ENCODE measurements around the gene XG. TPM values are rescaled to one million over a fixed set of nuclear protein-coding genes. Genes with fewer than 3 reads are reported as not detected.
"Not testable (repeated sequence)": the region's sequence is repeated elsewhere in the genome, so short reads cannot be mapped to it uniquely, and the experiment has no call there.

Gene XG
- total RNA-seq, 1 experiment from 2014 or later = not detected

DNA sequence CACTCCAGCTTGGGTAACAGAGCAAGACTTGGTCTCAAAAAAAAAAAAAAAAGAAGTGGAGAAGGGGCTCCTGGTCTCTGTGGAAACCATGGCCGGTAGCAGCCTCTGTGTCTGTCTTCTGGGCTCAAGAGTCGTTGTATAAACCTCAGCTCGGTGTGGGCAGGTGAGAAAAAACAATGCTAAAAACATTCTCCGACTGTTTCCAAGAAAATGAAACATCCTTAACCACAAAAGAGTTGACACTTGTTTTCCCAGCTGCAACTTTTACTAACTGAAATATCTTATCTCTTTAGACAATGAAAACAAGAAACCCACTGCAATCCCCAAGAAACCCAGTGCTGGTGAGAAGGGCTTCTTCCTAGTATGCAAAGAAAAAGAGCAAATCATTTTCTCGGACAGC is 34.5 kb upstream of the XG start:
- Histone ChIP-seq H3K27ac (no peak overlapping the region), H3K36me3 (peaks cover 88% of the 10 kb centered on the region), H3K4me1 (replicated peaks) (no peaks in the 10 kb centered on the region), H3K4me3 (no peak overlapping the region), H3K27me3 (replicated peaks) (no peaks in the 10 kb centered on the region), H3K9me3 (replicated peaks) (no peaks in the 10 kb centered on the region)
- no peak for DNase-seq (ENCODE audit: low read depth in 1 of 2, low spot score in 2 of 2)

DNA sequence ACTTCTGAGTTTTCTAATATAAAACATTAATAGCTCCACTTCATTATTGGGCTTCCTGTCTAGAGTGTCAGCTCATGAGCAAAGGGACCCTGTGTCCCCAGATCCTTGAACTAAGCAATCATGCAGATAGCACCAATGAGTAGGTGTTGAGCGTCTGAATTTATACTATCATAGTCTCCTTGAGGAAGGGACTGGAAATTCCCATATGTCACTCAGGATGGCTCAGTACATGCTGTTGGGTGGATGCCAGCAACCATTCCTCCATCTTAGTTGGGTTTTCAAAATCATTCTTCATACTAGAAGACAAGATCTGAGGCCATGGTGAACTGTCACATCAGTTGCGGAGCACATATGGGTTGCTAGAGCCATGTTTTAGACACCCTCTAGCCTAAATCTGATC is 33.0 kb upstream of the XG start:
- no peaks in the 10 kb centered on the region for H3K9me3 ChIP-seq (replicated peaks)
- no peak overlapping the region for H3K27ac ChIP-seq
- H3K27me3 ChIP-seq (replicated peaks) = no peaks in the 10 kb centered on the region
- no peak overlapping the region for H3K4me3 ChIP-seq
- peaks cover 91% of the 10 kb centered on the region for H3K36me3 ChIP-seq
- DNase-seq (ENCODE audit: low read depth in 1 of 2, low spot score in 2 of 2) = no peak
- no peaks in the 10 kb centered on the region for H3K4me1 ChIP-seq (replicated peaks)

DNA sequence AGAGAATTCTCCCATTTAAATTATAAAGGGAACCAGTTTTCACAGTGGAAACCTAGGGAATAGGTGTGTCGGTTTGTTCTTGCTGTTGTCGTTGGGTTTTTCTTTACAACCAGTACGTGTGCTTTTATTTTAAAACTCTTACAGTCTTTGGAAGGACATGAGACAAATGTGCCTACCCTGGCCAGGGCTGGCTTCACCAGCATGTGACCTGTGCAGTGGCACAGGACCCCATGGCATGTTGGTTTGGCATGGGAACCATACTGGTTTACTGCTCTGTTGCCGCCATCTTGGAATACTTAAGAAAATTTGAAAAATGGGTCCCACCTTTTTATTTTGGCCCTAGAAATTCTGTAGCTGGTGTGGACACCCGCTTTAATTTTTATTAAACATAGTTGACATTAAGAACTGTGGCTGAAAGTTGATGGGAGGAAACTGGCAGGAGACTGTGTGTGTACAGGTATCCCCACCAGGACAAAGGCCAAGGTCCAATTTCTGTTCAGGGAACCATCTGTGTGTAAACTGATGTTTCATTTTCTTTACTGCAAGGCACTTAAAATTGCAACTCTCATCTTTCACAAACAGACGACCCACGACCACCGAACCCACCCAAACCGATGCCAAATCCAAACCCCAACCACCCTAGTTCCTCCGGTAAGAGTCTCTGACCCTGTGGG is 31.9 kb upstream of the XG start:
- H3K27ac ChIP-seq = no peak overlapping the region
- DNase-seq (ENCODE audit: low read depth in 1 of 2, low spot score in 2 of 2) = no peak
- H3K4me3 ChIP-seq = no peak overlapping the region
- no peaks in the 10 kb centered on the region for H3K27me3 ChIP-seq (replicated peaks)
- no peaks in the 10 kb centered on the region for H3K4me1 ChIP-seq (replicated peaks)
- H3K36me3 ChIP-seq = peaks cover 91% of the 10 kb centered on the region
- no peaks in the 10 kb centered on the region for H3K9me3 ChIP-seq (replicated peaks)

DNA sequence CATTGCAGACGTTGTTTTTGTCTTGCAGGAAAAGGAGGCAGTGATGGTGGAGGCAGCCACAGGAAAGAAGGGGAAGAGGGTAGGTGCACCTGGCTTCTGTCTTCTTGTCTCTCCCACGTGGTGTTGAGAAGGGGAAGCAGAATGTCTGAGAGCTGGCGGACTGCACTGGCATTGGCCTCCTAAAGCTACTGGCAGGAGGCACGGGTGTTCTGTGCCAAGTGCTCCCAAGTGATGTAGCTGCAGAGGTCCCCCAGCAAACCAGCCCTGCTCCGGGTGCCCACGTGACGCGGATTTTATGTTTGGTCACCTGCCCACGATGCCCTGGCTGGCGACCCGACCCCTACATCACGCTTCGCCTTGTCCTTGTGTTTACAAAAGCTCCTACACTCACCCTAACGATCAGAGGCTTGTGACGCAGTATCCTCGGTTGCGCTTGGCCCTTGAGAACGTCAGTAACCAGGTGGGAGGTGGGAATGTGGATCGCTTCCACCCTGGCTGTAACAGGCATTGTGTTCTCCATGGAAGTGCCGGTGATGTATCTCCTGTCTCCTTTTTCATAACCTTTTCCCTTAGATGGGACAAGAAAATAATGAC is 28.5 kb upstream of the XG start:
- no peaks in the 10 kb centered on the region for H3K9me3 ChIP-seq (replicated peaks)
- H3K27me3 ChIP-seq (replicated peaks) = no peaks in the 10 kb centered on the region
- no peaks in the 10 kb centered on the region for H3K4me1 ChIP-seq (replicated peaks)
- DNase-seq (ENCODE audit: low read depth in 1 of 2, low spot score in 2 of 2) = no peak
- H3K36me3 ChIP-seq = peaks cover 90% of the 10 kb centered on the region
- no peak overlapping the region for H3K4me3 ChIP-seq
- no peak overlapping the region for H3K27ac ChIP-seq

- H3K27me3 ChIP-seq (replicated peaks); H3K27ac ChIP-seq; H3K9me3 ChIP-seq (replicated peaks); H3K4me3 ChIP-seq; DNase-seq (ENCODE audit: low read depth in 1 of 2, low spot score in 2 of 2); H3K4me1 ChIP-seq (replicated peaks): not testable (repeated sequence)
- peaks cover 86% of the 10 kb centered on the region for H3K36me3 ChIP-seq
These were observed 24.6 kb upstream of the XG start for GRCh38 chrX:2727264-2727663.

- Histone ChIP-seq H3K9me3 (replicated peaks) (no peaks in the 10 kb centered on the region), H3K27me3 (replicated peaks) (no peaks in the 10 kb centered on the region), H3K4me3 (no peak overlapping the region), H3K4me1 (replicated peaks) (no peaks in the 10 kb centered on the region), H3K36me3 (peaks cover 72% of the 10 kb centered on the region), H3K27ac (no peak overlapping the region)
- no peak for DNase-seq (ENCODE audit: low read depth in 1 of 2, low spot score in 2 of 2)
These were observed 19.8 kb upstream of the XG start for GRCh38 chrX:2732076-2732475.

GRCh38 chrX:2732649-2733048 is 19.2 kb upstream of the XG start:
- Histone ChIP-seq H3K4me1 (replicated peaks) (no peaks in the 10 kb centered on the region), H3K27ac (no peak overlapping the region), H3K36me3 (peaks cover 66% of the 10 kb centered on the region), H3K27me3 (replicated peaks) (no peaks in the 10 kb centered on the region), H3K9me3 (replicated peaks) (no peaks in the 10 kb centered on the region), H3K4me3 (no peak overlapping the region)
- DNase-seq (ENCODE audit: low read depth in 1 of 2, low spot score in 2 of 2) = no peak

- no peak for DNase-seq (ENCODE audit: low read depth in 1 of 2, low spot score in 2 of 2)
- Histone ChIP-seq H3K9me3 (replicated peaks) (no peaks in the 10 kb centered on the region), H3K36me3 (peaks cover 66% of the 10 kb centered on the region), H3K27ac (no peak overlapping the region), H3K27me3 (replicated peaks) (no peaks in the 10 kb centered on the region), H3K4me1 (replicated peaks) (no peaks in the 10 kb centered on the region), H3K4me3 (no peak overlapping the region)
These were observed 18.6 kb upstream of the XG start for GRCh38 chrX:2733286-2733685.

DNA sequence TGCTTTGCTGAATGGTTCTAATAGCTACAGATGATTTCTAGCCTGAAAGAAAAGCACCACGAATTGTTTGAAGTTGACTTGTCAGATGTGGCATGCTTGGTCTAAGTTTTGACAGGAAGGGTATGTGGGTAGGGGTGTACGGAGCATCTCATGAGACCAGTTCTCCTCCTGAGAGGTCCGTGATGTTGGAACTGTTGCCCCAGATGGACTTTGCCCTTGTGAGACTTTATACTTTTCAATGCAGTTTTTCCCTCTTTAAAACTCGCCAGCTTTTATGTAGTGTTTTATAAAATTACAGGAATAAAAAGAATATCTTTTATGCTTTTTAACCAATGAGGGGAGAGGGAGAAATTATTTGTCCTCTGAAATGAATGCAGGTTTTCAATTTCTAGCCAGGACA is 16.6 kb upstream of the XG start:
- Histone ChIP-seq H3K4me1 (replicated peaks) (no peaks in the 10 kb centered on the region), H3K9me3 (replicated peaks) (no peaks in the 10 kb centered on the region), H3K4me3 (no peak overlapping the region), H3K27me3 (replicated peaks) (no peaks in the 10 kb centered on the region), H3K27ac (no peak overlapping the region), H3K36me3 (peaks cover 64% of the 10 kb centered on the region)
- DNase-seq (ENCODE audit: low read depth in 1 of 2, low spot score in 2 of 2) = no peak

- Histone ChIP-seq H3K27me3 (replicated peaks) (no peaks in the 10 kb centered on the region), H3K4me3 (no peak overlapping the region), H3K27ac (no peak overlapping the region), H3K36me3 (peaks cover 48% of the 10 kb centered on the region), H3K9me3 (replicated peaks) (no peaks in the 10 kb centered on the region), H3K4me1 (replicated peaks) (no peaks in the 10 kb centered on the region)
- no peak for DNase-seq (ENCODE audit: low read depth in 1 of 2, low spot score in 2 of 2)
These were observed 11.2 kb upstream of the XG start for GRCh38 chrX:2740672-2741071.

DNA sequence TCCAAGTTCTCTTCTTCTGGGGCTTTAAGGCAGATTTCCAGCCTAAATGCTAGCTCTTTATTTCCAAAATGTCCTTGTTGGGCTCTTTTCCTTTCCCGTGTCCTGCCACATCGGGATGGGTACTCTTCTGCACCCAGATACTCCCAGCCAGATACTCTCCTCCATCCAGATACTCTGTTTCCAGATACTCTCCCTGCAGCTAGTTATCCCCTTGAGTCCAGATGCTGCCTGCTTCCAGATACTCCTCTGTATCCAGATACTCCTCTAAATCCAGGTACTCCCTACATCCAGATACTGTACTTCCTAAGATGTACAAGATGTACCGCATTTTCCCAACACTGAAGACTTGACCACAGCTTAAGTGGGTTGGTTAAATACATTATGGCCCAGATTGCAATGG is 10.5 kb upstream of the XG start:
- peaks cover 44% of the 10 kb centered on the region for H3K36me3 ChIP-seq
- no peak overlapping the region for H3K27ac ChIP-seq
- no peaks in the 10 kb centered on the region for H3K4me1 ChIP-seq (replicated peaks)
- DNase-seq (ENCODE audit: low read depth in 1 of 2, low spot score in 2 of 2) = no peak
- no peak overlapping the region for H3K4me3 ChIP-seq
- H3K9me3 ChIP-seq (replicated peaks) = no peaks in the 10 kb centered on the region
- no peaks in the 10 kb centered on the region for H3K27me3 ChIP-seq (replicated peaks)

- H3K27ac ChIP-seq = not testable (repeated sequence)
These were observed 5.6 kb upstream of the XG start for GRCh38 chrX:2746250-2746649.

DNA sequence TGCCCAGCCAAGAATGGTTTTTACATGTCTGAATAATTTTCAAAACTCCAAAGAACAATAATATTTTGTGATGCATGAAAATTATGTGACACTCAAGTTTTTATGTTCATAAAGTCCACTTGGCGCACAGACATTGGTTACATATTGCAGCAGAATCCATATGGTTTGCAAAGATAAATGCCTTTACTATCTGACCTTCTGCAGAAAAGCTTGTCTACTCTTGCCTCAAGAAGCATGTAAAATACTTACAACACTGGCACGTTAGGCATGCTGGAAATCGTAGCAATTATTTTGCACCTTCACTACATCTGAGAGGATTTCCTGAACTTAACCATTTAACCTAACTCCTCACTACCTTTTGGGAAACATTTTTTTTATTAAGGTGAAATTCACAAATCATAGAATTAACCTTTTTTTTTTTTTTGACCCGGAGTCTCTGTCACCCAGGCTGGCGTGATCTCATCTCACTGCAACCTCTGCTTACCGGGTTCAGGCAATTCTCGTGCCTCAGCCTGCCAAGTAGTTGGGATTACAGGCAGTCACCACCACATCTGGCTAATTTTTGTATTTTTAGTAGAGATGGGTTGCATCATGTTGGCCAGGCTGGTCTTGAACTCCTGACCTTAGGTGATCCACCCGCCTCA is 3.5 kb upstream of the XG start:
- Histone ChIP-seq H3K27ac (no peak overlapping the region), H3K4me3 (no peak overlapping the region), H3K4me1 (replicated peaks) (no peaks in the 10 kb centered on the region), H3K36me3 (peaks cover 4% of the 10 kb centered on the region; the same call in 1 of the 2 replicates), H3K9me3 (replicated peaks) (no peaks in the 10 kb centered on the region), H3K27me3 (replicated peaks) (no peaks in the 10 kb centered on the region)
- no peak for DNase-seq (ENCODE audit: low read depth in 1 of 2, low spot score in 2 of 2)

More at GRCh38 chrX:2746250-2746649, 5.6 kb upstream of the XG start:
- DNase-seq (ENCODE audit: low read depth in 1 of 2, low spot score in 2 of 2); H3K4me1 ChIP-seq (replicated peaks); H3K9me3 ChIP-seq (replicated peaks); H3K27me3 ChIP-seq (replicated peaks); H3K4me3 ChIP-seq: not testable (repeated sequence)
- H3K36me3 ChIP-seq = peaks cover 19% of the 10 kb centered on the region

DNA sequence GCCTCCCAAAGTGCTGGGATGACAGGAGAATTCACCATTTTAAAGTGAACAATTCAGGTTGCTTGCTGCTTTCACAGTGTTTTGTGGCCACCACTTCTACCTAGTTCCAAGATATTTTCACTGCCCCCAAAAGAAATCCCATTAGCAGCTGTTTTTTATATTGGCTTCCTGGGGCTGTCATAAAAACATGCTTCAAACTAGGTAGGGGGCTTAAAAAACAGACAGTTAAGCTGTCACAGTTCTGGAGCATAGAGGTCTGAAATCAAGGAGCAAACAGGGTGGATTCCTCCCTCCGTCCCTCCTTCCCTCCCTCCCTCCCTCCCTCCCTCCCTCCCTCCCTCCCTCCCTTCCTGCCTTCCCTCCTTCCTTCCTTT is 3.0 kb upstream of the XG start:
- H3K27me3 ChIP-seq (replicated peaks) = no peaks in the 10 kb centered on the region
- no peak for DNase-seq (ENCODE audit: low read depth in 1 of 2, low spot score in 2 of 2)
- H3K4me3 ChIP-seq = no peak overlapping the region
- no peaks in the 10 kb centered on the region for H3K4me1 ChIP-seq (replicated peaks)
- no peak overlapping the region for H3K27ac ChIP-seq
- no peaks in the 10 kb centered on the region for H3K36me3 ChIP-seq
- H3K9me3 ChIP-seq (replicated peaks) = no peaks in the 10 kb centered on the region

All from SJSA1 (cell line).